ENCODE measurements around the gene AGMO.

DNA sequence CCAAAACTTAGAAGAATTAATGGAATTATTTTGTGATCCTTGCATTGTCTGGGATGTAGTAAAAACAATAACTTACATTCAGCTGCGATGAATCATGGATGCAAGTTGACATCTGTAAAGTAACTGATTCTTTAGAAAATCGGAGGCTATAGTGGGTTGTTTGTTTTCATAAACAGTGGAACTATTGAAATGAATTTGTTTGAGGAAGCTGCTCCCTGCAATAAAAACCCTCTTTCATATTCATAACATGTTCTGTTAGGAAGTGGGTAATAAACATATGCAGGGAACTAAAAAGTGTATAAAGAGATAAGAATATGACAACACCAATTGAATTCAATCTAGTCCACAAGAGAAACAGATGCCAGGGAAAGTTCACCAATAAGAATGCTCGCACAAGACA is 53.6 kb downstream of the AGMO start:
- TF ChIP-seq EP300 (IDR thresholded peaks at IDR 0.05) (no peak), CTCF (IDR thresholded peaks at IDR 0.05) (no peak), POLR2A (IDR thresholded peaks at IDR 0.05; ENCODE audit: low read depth) (no peak), POLR2AphosphoS5 (IDR thresholded peaks at IDR 0.05) (no peak)
